ENCODE results near the gene MKNK1.
A peak's percentile ranks its signal among the peaks of the same experiment; 100 is the strongest.
"Not testable (repeated sequence)": the region's sequence is repeated elsewhere in the genome, so short reads cannot be mapped to it uniquely, and the experiment has no call there.

The MKNK1 gene

GRCh38 chr1:46603858-46604549 lies at the start of gene MKNK1:
TSS of gene MKNK1 (minus strand) at chr1:46604268. CDS start at chr1:46583327, 20,941 bp downstream.
- peak within 1 kb of the TSS in 20 of 21 experiments; percentile 55 to 95 (median 86) for H3K27ac ChIP-seq
- peak within 1 kb of the TSS; percentile 57 to 92 (median 68) for H3K4me3 ChIP-seq

- Histone ChIP-seq H3K4me3 (no peak overlapping the region), H3K27ac (no peak overlapping the region)
These were observed 49.4 kb upstream of the MKNK1 start for GRCh38 chr1:46653405-46653958.

- Histone ChIP-seq H3K4me3 (no peak overlapping the region), H3K27ac (no peak overlapping the region)
These were observed 48.4 kb upstream of the MKNK1 start for GRCh38 chr1:46652321-46653100.

- H3K27ac ChIP-seq, H3K4me3 ChIP-seq: not testable (repeated sequence)
These were observed 47.1 kb upstream of the MKNK1 start for GRCh38 chr1:46651152-46651551.

- Histone ChIP-seq H3K27ac (no peak overlapping the region), H3K4me3 (no peak overlapping the region)
These were observed 46.4 kb upstream of the MKNK1 start for GRCh38 chr1:46650491-46650890.

- Histone ChIP-seq H3K4me3 (no peak overlapping the region), H3K27ac (no peak overlapping the region)
These were observed 45.7 kb upstream of the MKNK1 start for GRCh38 chr1:46649764-46650163.

- H3K4me3 ChIP-seq = no peak overlapping the region
- no peak overlapping the region for H3K27ac ChIP-seq
These were observed 43.5 kb upstream of the MKNK1 start for GRCh38 chr1:46647611-46648010.

GRCh38 chr1:46646844-46647243 lies 42.8 kb upstream of the MKNK1 start:
- H3K4me3 ChIP-seq = no peak overlapping the region
- H3K27ac ChIP-seq = no peak overlapping the region

GRCh38 chr1:46646331-46646730 lies 42.3 kb upstream of the MKNK1 start:
- H3K4me3 ChIP-seq = no peak overlapping the region

GRCh38 chr1:46645815-46646214 lies 41.7 kb upstream of the MKNK1 start:
- Histone ChIP-seq H3K27ac (no peak overlapping the region), H3K4me3 (no peak overlapping the region)

More at GRCh38 chr1:46646331-46646730, 42.3 kb upstream of the MKNK1 start:
- H3K27ac ChIP-seq = no peak overlapping the region

GRCh38 chr1:46643368-46643775 lies 39.3 kb upstream of the MKNK1 start:
- Histone ChIP-seq H3K27ac (no peak overlapping the region), H3K4me3 (no peak overlapping the region)

GRCh38 chr1:46642115-46642680 lies 38.1 kb upstream of the MKNK1 start:
- Histone ChIP-seq H3K4me3 (no peak overlapping the region), H3K27ac (no peak overlapping the region)

GRCh38 chr1:46639547-46639946 lies 35.5 kb upstream of the MKNK1 start:
- Histone ChIP-seq H3K4me3 (no peak overlapping the region), H3K27ac (no peak overlapping the region)

- Histone ChIP-seq H3K27ac (no peak overlapping the region), H3K4me3 (no peak overlapping the region)
These were observed 34.9 kb upstream of the MKNK1 start for GRCh38 chr1:46638921-46639320.

GRCh38 chr1:46637444-46638083 lies 33.5 kb upstream of the MKNK1 start:
- Histone ChIP-seq H3K4me3 (no peak overlapping the region), H3K27ac (no peak overlapping the region)

GRCh38 chr1:46635205-46635604 lies 31.1 kb upstream of the MKNK1 start:
- Histone ChIP-seq H3K4me3 (no peak overlapping the region), H3K27ac (no peak overlapping the region)

GRCh38 chr1:46630719-46631118 lies 26.7 kb upstream of the MKNK1 start:
- no peak overlapping the region for H3K4me3 ChIP-seq
- H3K27ac ChIP-seq = no peak overlapping the region

GRCh38 chr1:46623743-46624644 lies 19.9 kb upstream of the MKNK1 start:
- H3K4me3 ChIP-seq = no peak overlapping the region

GRCh38 chr1:46622344-46622743 lies 18.3 kb upstream of the MKNK1 start:
- H3K4me3 ChIP-seq = no peak overlapping the region
- H3K27ac ChIP-seq = peak overlapping the region in 1 of 21 experiments; percentile 15

More at GRCh38 chr1:46623743-46624644, 19.9 kb upstream of the MKNK1 start:
- no peak overlapping the region for H3K27ac ChIP-seq

All from skin epidermis (tissue), 12 donors.